A549 treated with RU486 at 1 μM for 4 hours (cell line): ENCODE data around the gene IL31RA. TPM values are rescaled to one million over a fixed set of nuclear protein-coding genes. Genes with fewer than 3 reads are reported as not detected.

ENCODE experiments used
- total RNA-seq: library from RNA; stranded (reverse); fragments of 200-300 nt; extraction: Qiagen RNA extraction; gene quantifications from 5 replicates; pipeline ENCODE4 v1.2.3, GENCODE V29; 2022; ENCODE audit warnings: low read depth

Gene IL31RA
- 1.3 to 1.8 TPM (median 1.4 TPM) in 5 replicates for total RNA-seq

DNA sequence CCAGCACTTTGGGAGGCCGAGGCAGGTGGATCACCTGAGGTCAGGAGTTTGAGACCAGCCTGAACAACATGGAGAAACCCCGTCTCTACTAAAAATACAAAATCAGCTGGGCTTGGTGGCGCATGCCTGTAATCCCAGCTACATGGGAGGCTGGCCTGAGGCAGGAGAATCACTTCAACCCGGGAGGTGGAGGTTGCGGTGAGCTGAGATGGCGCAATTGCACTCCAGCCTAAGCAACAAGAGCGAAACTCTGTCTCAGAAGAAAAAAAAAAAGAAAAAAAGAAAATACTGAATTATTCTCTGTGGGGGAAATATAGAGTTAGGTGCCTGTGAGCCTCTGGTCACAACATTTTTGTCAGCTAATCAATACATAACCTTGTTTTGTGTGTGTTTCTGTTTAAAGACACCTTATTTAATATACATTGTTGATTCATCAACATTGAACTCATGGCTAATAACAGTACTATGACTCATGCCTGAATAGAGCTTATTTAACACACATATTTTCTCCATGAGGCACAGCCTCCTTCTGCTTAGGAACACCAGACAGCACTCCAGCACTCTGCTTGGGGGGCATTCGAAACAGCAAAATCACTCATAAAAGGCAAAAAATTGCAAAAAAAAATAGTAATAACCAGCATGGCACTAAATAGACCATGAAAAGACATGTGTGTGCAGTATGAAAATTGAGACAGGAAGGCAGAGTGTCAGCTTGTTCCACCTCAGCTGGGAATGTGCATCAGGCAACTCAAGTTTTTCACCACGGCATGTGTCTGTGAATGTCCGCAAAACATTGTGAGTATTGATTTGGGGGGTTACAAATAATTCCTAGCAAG lies at the start of gene IL31RA:
Gene IL31RA (plus strand): TSS at position 519 of the 836 bp plus-strand sequence. CDS start 214 bp downstream, at position 733.

Other genes with a start within 250 kb of the IL31RA start
- 20.3 to 33.2 TPM (median 25.8 TPM) in 5 replicates for gene SLC38A9, start 139.0 kb upstream of the IL31RA start, total RNA-seq
- not detected in 5 replicates for gene DDX4, start 113.3 kb upstream of the IL31RA start, total RNA-seq
- gene IL6ST, start 143.6 kb downstream of the IL31RA start, total RNA-seq, result 23.3 to 74.9 TPM (median 47.6 TPM) in 5 replicates